SK-MEL-5 (cell line): Measurements from ENCODE around the gene AP1S2. TPM values are rescaled to one million over a fixed set of nuclear protein-coding genes. Genes with fewer than 3 reads are reported as not detected.
A peak's percentile ranks its signal among the peaks of the same experiment; 100 is the strongest.
"Not testable (repeated sequence)": the region's sequence is repeated elsewhere in the genome, so short reads cannot be mapped to it uniquely, and the experiment has no call there.

Source experiments
- DNase-seq: peaks from one replicate; pipeline ENCODE4 v3.0.0-alpha.2; 2016; ENCODE audit warnings: low read depth, low spot score
- in situ Hi-C: cut with HindIII; loops from 2 replicates; pipeline ENCODE4 v1.10.0; 2016; ENCODE audit warnings: low sequenced_read_pairs, high pct_unique_total_duplicates, low pct_unique_long_range_greater_than_20kb
- polyA plus RNA-seq, 2 experiments: library from polyadenylated mRNA; depleted of rRNA; stranded (reverse); fragments of >200 nt; gene quantifications; 2 replicates each; pipeline ENCODE4 v1.2.3, GENCODE V29; 2015
- total RNA-seq: library from RNA; depleted of rRNA; stranded (reverse); fragments of >200 nt; shearing (Covaris generic); gene quantifications from 2 replicates; pipeline ENCODE4 v1.2.3, GENCODE V29; 2014; rRNA removed

Gene AP1S2
- 718 and 802 TPM in 2 replicates for total RNA-seq
- 346 and 394 TPM in 2 replicates for polyA plus RNA-seq (2015; cell fraction: cytosol; rRNA removed)
- 303 and 342 TPM in 2 replicates for polyA plus RNA-seq (2015; cell fraction: nucleus; rRNA removed)

DNA sequence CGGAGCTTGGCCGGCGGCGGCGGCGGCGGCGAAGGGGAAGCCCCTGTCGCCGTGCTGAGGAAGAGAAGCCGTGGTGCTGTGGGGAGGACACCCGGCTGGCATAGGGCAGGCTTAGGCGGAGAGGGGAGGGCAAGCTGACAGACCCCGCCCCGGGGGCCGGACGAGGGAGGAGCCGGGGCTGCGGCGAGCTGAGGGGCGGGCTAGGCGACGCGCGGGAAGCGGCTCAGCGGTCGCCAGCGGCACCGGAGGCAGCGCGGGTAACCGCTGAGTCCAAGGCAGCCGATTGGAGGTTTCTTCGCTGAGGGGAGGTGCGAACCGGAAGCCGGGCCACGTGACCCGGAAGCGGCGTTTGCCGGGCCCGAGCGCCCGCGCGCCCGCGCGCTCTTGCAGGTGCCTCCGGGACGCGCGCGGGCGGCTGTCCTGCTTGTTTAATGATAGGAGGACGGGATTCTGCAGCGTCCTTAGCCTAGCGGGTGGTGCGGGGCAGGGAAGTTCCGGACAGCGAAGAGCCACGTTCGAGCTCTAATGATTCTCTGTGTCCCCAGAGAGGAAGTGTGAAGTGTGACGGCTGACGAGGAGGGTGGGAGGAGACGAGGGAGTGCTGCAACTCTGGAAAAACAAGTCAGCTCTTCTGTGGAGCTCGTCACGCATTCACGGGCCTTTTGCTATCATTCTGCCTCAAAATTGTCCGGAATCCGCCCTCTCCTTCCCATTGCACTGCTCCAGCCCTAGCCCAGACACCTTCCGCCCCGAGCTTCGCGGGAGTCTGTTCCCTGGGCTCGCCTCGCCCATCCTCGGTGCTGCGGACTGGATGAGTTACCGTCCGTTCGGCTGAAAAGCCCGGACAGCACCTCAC lies at the start of gene AP1S2:
AP1S2 (minus strand) TSS at position 102 of the 856 bp plus-strand sequence. CDS start 2,289 bp downstream, outside the sequence.
- DNase-seq: peak; percentile 92
- in situ Hi-C loops: no loop called here

DNA sequence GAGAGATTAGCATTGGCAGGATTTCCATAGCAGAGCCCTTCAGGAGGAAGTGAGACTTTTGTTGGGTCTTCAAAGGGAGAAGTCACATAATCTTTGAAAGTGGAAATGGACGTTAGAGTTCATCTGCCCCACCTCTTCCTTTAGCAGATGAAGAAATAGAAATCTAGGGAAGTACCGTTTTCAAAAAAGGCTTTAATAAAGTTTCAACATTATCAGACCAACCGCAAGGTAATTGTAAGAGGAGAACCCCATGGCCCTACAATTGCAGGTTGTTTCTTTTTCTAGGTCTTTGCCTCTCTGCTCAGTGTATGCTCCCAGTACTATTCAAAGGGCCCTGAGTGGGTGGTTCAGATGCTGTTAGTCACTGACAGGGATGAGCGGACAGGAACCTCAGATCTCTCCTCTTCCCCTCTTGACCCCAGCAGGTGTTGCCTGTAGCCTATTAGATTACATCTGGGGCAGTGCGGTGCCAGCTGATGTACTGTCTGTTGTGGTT lies 48.6 kb upstream of the AP1S2 start:
- no peak for DNase-seq
- in situ Hi-C loops: no loop called here

DNA sequence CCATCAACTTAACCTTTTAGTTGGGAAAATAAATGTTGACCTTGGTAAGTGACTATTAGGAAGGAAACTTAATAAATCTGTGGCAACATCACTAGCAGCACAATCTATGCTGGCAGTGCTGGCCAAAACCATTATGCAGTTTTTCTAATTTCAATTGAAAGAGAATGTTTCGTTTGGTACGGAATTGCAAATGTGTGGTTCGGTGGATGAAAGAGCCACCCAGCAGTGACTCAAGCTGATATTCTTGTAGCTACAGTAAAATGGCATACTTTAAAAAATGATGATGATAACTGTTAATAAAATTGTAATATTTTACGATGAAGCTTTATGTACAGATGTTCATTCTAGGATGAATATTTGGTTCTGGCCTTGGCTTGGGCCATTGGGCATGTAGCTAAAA lies 40.7 kb upstream of the AP1S2 start:
- in situ Hi-C loops: no loop called here
- DNase-seq: no peak

DNA sequence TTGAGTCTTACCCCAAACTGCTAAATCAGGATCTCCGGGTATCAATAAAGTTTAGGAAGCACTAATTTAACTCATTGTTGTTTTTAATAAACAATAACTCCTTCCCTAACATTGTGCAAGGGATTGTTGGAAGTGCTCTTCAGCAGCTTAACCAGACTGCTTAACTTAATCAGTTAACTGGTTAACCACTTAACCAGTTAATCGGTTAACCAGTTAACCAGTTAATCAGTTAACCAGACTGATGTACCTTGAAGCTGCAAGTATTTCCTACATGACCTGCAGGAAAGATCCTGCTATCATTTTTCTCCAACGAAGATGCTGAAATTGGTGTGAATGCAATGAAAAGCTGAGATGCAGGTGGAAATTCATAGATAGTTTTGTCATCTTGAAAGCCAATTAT lies 40.1 kb upstream of the AP1S2 start:
- in situ Hi-C loops: no loop called here
- DNase-seq: no peak

DNA sequence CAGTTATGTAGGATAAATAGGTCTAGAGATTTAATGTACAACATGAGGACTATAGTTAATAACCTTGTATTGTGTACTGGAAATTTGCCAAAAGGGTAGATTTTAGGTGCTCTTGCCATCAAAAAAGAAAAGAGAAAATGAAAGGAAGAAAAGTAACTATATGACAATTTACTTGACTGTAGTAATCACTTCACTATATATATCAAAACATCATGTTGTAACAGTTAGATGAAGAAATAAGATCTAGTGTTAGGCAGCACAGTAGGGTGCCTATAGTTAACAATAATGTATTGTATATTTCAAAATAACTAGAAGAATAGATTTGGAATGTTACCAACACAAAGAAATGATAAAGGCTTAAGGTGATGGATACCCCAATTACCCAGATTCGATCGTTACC lies 35.9 kb upstream of the AP1S2 start:
- in situ Hi-C loops: no loop called here
- DNase-seq: no peak

DNA sequence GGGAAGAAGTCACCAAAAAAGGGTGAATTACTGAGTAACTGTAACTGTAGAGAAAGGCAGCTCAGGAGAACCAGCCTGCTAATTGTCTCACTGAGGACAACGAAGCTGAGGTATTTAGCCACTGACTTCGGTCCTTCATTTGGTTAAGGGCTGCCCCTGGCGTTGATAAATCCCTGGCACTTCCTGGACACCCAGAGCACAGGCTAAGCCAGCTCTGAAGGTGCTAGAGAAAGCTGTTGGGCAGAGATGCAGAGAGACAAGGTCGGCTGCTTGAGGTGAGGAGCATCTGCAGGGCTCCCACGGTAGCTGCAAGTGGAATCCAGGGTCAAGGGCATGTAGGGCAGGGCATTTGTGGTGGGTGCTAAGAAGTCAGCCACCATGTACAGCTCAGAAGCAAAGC lies 33.4 kb upstream of the AP1S2 start:
- in situ Hi-C loops: no loop called here
- no peak for DNase-seq

DNA sequence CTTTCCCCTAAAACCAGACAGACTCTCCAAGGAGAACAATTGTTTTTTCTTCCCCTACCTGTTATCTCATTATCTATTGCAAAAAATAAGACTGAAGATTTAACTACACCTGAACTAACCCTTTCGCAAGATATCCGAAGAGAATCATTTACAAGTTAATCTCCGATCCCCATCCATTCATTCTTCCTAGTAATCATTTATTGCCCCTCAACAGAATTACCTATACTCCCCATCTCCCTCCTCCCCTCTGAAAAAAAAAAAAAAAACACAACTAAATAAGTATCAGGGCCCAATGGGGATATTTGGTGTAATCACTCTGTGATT lies 28.9 kb upstream of the AP1S2 start:
- in situ Hi-C loops: no loop called here
- no peak for DNase-seq

DNA sequence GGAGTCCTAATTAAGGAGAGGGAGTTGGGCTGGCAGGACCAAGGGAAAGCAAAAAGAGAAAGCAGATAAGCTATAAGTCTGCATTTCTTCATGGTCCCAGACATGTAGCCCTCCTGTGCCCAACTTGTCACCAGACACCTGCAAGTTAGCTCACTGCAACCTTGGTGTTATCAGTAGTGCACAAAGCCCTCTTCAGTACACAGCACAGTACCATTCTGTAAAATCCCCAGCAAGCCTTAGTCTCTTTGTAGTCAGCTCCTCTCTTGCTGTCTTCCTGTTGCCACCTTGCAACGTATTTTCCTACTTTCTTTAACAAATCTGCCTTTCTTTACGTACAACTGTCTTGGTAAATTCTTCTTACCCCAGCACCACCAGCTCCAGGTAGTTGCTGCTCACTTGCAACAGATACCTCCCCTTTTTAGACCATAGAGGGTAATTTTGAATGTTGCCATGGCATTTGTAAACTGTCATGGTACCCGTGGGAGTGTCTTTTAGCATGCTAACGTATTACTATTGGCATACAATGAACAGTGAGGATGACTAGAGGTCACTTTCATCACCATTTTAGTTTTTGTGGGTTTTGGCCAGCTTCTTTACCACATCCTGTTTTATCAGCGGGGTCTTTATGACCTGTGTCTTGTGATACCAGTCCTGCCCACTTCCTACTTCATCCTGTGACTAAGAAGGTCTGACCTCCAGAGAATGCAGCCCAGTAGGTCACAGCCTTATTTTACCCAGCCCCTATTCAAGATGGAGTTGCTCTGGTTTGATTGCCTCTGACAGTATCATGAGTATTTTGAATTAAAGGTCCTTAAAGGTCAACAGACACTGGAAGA lies 28.3 kb upstream of the AP1S2 start:
- peak; percentile 94 for DNase-seq
- in situ Hi-C loops: no loop called here

DNA sequence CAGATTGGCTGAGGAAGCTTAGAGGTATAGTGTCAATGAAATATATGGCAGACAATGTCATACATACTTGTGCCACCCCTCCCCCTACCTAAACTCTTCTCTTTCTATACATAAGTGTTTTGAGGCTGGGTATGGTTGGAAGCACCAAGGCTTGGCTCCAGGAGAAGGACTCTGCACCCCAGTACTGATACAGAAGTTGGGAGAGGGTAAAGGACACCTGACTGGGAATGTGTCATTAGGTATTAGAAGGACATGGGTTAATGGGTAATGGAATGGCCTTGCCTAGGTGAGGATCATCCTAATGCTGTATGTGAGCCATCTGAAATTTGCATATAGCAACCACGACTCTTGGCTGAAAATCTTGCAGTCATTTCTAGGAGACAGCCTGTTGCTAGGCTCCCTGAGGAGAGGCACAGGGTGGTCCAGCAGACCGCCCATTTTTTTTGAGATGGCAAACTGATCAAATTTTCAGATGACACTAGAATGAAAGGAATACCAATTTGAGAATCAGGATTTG lies 26.8 kb upstream of the AP1S2 start:
- in situ Hi-C loops: no loop called here
- no peak for DNase-seq

DNA sequence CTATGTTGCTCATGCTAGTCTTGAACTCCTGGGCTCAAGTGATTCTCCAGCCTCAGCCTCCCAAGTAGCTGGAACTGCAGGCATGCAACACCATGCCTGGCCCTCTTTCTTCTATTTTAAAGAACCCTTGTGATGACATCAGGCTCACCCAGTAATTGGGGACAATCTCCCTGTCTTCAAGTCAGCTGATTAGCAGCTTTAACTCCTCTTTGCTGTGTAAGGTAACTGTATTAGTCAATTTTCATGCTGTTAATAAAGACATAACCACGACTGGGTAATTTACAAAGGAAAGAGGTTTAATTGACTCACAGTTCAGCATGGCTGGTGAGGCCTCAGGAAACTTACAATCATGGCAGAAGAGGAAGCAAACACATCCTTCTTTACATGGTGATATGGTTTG lies 23.3 kb upstream of the AP1S2 start:
- in situ Hi-C loops, DNase-seq: not testable (repeated sequence)

DNA sequence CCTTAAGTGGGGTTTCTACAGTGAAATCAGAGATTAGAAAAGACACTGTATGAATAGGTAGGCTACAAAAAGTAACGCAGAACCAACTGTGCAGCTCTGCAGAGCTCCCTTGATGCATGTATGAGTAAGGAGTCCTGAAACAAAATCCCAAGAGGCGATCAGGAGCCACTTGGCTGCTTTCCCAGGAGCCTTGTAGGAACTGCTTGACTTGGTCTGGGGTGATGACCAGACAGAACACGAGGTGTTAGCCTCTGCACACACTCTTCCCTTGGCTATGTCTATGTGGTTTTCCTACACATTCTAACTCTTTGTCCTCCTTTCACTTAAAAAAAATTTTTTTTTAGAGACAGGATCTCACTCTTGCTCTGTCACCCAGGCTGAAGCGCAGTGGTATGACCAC lies 22.8 kb upstream of the AP1S2 start:
- peak; percentile 89 for DNase-seq
- in situ Hi-C loops: no loop called here

DNA sequence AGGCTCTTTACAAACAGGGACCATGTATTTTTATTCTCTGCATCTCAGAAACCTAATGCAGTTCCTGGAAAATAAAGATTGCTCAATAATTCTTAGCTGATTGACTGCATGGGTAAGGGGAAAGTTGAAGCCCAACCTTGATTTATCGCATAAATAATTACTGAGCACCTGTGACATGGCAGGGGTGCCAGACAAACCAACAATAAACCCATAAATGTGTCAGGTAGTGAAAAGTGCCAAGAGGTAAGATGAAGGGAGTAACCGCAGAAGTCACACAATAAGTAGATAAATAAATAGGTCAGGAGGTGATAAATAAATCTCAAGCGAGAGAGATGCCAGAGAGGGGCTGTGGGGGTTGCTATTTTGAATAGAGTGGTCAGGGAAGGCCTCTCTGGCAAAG lies 20.1 kb upstream of the AP1S2 start:
- in situ Hi-C loops: no loop called here

DNA sequence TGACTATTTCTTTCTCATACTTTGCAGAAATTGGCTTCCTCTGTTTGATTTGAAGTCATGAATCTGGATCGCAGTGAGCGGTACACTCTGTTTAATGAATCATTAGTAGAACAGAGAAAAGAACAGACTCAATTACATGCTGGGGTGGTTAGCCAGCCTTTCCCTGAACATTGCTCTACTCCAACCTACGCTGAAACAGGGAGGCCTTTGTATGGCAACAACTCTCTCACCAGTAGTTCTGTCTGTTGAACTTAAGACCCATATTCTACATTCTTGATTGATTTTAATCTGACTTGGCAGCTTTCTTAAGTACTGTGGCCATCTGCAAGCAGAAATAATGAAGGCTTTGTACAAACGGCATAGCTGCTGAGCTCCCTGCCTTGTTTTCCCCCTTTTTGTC lies 19.0 kb upstream of the AP1S2 start:
- peak; percentile 88 for DNase-seq
- in situ Hi-C loops: no loop called here

More for the DNA sequence above, 20.1 kb upstream of the AP1S2 start:
- no peak for DNase-seq

DNA sequence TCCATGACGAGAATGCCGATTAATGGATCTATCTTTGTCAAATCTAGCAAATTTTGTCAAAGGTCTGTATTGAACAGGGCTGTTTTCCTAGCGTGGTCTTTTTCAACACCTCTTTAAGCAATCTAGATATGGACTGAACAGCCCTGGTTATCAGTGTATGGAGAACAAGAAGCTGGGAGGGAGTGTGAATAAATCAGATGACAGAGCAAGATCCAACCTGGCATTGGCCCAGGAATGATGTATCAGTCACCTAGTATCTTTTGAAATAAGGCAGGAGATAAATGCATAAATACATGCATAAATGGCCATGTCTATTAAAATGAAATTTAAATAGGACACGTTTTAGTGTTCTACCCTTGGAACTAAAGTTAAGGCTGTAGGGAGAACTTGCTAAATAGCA lies 15.7 kb upstream of the AP1S2 start:
- no peak for DNase-seq
- in situ Hi-C loops: no loop called here

DNA sequence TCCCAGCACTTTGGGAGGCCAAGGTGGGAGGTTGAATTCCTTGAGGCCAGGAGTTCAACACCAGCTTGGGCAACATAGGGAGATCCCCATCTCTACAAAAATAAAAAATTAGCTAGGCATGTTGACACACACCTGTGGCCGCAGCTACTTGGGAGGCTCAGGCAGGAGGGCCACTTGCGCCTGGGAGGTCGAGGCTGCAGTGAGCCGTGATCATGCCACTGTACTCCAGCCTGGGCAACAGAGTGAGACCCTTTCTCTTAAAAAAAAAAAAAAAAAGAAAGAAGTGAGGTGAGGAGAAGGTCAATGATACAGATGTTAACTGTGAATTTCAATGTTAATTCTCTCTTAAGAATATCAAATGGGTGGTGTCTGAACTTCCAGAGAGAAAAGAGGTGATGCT lies 15.1 kb upstream of the AP1S2 start:
- DNase-seq: no peak
- in situ Hi-C loops: no loop called here

DNA sequence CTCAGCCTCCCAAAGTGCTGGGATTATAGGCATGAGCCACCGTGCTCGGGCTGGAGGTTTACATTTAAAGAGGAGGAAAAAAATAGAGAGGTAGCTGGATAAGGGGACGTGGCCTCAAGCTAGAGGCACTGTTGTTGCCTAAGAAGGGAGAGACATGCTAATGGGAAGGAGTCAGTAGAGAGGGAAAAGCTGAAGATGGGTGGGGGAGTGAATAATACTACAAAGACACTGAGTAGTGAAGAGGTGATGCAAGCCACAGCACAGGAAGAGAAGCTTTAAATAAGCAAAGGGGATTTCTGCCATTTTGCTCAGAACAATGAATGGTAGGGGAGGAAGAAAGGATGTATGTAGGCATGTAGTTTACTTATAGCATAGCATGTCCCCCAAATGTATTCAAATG lies 11.5 kb upstream of the AP1S2 start:
- in situ Hi-C loops: no loop called here
- DNase-seq: no peak

DNA sequence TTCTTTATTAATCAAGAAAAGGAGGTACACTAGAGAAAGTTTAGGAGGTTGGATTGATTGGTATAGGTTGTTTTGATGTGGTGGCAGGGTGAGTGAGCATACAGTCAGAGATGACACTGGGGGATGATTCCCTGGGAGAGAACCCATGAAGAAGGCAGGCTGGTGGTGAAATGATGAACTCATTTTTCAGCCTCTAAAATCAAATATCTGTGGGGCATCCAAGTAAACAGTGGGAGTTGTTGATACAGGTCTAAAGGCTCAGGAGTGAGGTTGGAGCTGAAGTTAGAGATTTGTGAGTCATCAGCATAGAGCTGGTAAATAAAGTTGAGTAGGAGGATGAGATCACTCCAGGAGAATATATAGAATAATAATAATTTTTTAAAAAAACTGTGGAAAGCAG lies 10.0 kb upstream of the AP1S2 start:
- in situ Hi-C loops: no loop called here
- DNase-seq: no peak

DNA sequence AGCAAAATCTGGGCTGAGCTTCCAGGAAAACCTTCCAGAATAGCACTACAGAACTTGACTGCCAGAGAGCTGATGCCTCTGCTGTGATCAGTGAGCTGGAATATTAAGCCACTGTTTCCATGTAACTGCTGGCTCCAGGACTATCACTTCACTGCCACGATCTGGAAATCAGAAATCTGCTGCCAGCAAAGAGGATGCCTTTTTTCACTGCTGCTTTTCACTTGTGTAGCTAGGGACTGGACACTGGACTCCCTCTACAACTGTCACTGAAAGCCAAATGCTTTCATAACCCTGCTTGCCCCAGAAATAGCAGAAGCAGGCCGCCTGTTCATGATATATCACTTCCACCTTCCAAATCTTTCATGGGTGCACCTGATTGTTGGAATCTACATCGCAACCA lies 9.4 kb upstream of the AP1S2 start:
- DNase-seq: no peak
- in situ Hi-C loops: no loop called here
